Kidney (tissue), 14 donors: ENCODE results near the gene EREG. TPM values are rescaled to one million over a fixed set of nuclear protein-coding genes. Genes with fewer than 3 reads are reported as not detected.
A peak's percentile ranks its signal among the peaks of the same experiment; 100 is the strongest.

Experiments used
- DNase-seq, 5 donors: peaks; one replicate each; pipeline ENCODE4 v3.0.0-alpha.2; 2013 to 2020
- FAIRE-seq: peaks from 2 replicates; lab custom pipeline; 2012; peaks lifted over from hg19 to GRCh38; lab: Jason Lieb, UNC
- H3K27ac ChIP-seq, 2 donors: one replicate each; pipeline ENCODE4 v1.7.0; 2013; ENCODE audit warnings: low read depth in 2 of 2, low read length in 2 of 2, inconsistent platforms in 1 of 2
- H3K27me3 ChIP-seq: one replicate; pipeline ENCODE4 v1.7.1; 2013; ENCODE audit warnings: low read length, inconsistent platforms; ENCODE audit not compliant: control insufficient read depth, insufficient read depth
- H3K36me3 ChIP-seq, 3 donors: one replicate each; pipeline versions ENCODE4 v1.7.0 to v1.7.1; 2013; ENCODE audit warnings: low read length in 3 of 3, control low read depth in 1 of 3, inconsistent platforms in 1 of 3; ENCODE audit not compliant: insufficient read depth in 3 of 3, control insufficient read depth in 2 of 3
- H3K4me1 ChIP-seq, 3 donors: one replicate each; pipeline versions ENCODE4 v1.7.0 to v1.7.1; 2013; ENCODE audit warnings: low read length in 3 of 3, inconsistent platforms in 1 of 3, low read depth in 1 of 3; ENCODE audit not compliant: control insufficient read depth in 2 of 3, insufficient read depth in 2 of 3
- H3K4me3 ChIP-seq, 3 donors: one replicate each; pipeline versions ENCODE4 v1.7.0 to v1.8.1; 2013; ENCODE audit warnings: low read length in 3 of 3, control low read depth in 1 of 3, inconsistent platforms in 1 of 3
- H3K9ac ChIP-seq, 3 donors: one replicate each; pipeline versions ENCODE4 v1.7.0 to v1.7.1; 2013; ENCODE audit warnings: low read length in 3 of 3, control low read depth in 1 of 3, inconsistent platforms in 1 of 3
- H3K9me3 ChIP-seq, 3 donors: one replicate each; pipeline versions ENCODE4 v1.7.0 to v1.7.1; 2013; ENCODE audit warnings: low read length in 3 of 3, control low read depth in 1 of 3, inconsistent platforms in 1 of 3; ENCODE audit not compliant: control insufficient read depth in 2 of 3, insufficient read depth in 1 of 3
- intact Hi-C: fragments of 100-400 bp; cut with DNase I; formaldehyde crosslinking; loops from one replicate; pipeline ENCODE4 v1.11.1; 2022
- polyA plus RNA-seq: library from polyadenylated mRNA; stranded (reverse); fragments of 350-450 nt; fragmentation: Illumina TruSeq; extraction: RNeasy Lipid Tissue Mini Kit (QIAGEN cat#74804); gene quantifications from one replicate; pipeline ENCODE4 v1.2.3, GENCODE V29; 2014; ENCODE audit warnings: low read depth, low replicate concordance; ENCODE audit not compliant: insufficient read depth
- total RNA-seq: library from RNA; stranded (reverse); fragmentation: NEBNext Ultra II Directional; extraction: Animal tissue kit (Norgen Biotek cat#: 25700); gene quantifications from one replicate; pipeline ENCODE4 v1.2.1, GENCODE V29; 2021
- TF ChIP-seq, protein P1 (sequence below): IDR thresholded peaks from 3 replicates; pipeline ENCODE4 v1.5.1; 2012; ENCODE audit warnings: mild to moderate bottlenecking, moderate library complexity, borderline replicate concordance; ENCODE audit not compliant: insufficient read depth; ENCODE audit errors: extremely low read depth
- donor health status: control.
- donor health status: control.
- donor health status: control.
- donor health status: control.
- donor health status: control.
- donor health status: DM: yes; HTN: yes; CAD: no.
- donor health status: Normal renal cell carcinoma (clear cell type).

Gene EREG
- total and polyA plus RNA-seq, 2 donors from 2014 or later = 0.44 TPM; not detected in 1

DNA sequence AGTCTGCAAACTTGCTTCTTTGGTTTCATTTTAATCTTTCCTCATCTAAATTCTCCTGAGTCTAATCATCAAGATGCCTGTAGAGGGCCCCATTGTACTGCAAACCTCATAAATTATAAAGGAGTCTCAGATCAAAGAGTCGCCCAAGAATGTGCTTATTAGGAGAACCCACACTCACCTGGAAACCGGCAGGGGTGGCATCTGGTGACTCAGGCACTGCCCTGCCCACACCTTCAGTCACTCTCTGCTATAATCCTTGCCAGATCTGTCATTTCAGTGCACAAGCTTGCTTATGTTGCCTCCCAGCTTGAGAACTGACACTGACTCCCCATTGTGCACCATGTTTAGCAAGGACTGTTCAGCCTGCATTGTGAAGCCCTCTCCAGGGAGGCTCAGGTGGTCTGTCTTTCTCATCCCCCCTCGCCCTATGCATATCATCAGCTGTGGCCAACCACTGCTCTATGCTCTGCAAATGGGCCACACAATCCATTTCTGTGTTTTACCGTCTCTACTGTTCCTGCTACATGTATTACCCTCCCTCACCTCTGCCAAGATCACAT, 44.3 kb upstream of the EREG start:
- intact Hi-C loops = no loop called here

DNA sequence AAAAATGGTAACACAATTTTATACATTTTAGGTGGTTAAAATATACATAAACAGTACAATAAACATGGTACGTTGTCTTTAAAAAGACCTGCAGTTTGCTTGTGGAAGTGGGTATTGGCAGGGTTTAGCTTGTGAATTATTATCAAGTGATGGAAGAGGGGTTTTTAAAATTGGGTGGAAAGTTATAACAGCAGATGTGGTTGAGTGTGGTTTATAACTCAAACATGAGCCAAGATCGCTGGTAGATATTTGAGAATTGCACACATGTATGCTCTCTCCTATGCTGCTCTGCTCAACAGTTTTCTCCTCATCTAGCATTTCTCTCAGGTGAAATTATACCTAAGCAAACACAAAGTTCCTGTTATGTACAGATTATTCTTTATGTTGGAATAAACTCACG, 42.6 kb upstream of the EREG start:
- H3K27me3 ChIP-seq = no peaks in the 10 kb centered on the region
- TF ChIP-seq, protein P1, sequence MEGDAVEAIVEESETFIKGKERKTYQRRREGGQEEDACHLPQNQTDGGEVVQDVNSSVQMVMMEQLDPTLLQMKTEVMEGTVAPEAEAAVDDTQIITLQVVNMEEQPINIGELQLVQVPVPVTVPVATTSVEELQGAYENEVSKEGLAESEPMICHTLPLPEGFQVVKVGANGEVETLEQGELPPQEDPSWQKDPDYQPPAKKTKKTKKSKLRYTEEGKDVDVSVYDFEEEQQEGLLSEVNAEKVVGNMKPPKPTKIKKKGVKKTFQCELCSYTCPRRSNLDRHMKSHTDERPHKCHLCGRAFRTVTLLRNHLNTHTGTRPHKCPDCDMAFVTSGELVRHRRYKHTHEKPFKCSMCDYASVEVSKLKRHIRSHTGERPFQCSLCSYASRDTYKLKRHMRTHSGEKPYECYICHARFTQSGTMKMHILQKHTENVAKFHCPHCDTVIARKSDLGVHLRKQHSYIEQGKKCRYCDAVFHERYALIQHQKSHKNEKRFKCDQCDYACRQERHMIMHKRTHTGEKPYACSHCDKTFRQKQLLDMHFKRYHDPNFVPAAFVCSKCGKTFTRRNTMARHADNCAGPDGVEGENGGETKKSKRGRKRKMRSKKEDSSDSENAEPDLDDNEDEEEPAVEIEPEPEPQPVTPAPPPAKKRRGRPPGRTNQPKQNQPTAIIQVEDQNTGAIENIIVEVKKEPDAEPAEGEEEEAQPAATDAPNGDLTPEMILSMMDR = no peak
- no peaks in the 10 kb centered on the region for H3K4me1 ChIP-seq
- H3K9ac ChIP-seq = no peak overlapping the region
- DNase-seq (no peak), FAIRE-seq (no peak)
- no peak overlapping the region for H3K4me3 ChIP-seq
- no peak overlapping the region for H3K27ac ChIP-seq
- intact Hi-C loops = no loop called here
- H3K9me3 ChIP-seq = no peaks in the 10 kb centered on the region
- no peaks in the 10 kb centered on the region for H3K36me3 ChIP-seq

More for the DNA sequence above, 44.3 kb upstream of the EREG start:
- Histone ChIP-seq H3K36me3 (no peaks in the 10 kb centered on the region), H3K9me3 (no peaks in the 10 kb centered on the region), H3K4me3 (no peak overlapping the region), H3K27me3 (no peaks in the 10 kb centered on the region), H3K27ac (no peak overlapping the region), H3K4me1 (no peaks in the 10 kb centered on the region), H3K9ac (no peak overlapping the region)
- TF ChIP-seq, protein P1 = no peak
- FAIRE-seq = no peak
- peak in 4 of 5 donors; percentile 44 to 85 (median 64) for DNase-seq

DNA sequence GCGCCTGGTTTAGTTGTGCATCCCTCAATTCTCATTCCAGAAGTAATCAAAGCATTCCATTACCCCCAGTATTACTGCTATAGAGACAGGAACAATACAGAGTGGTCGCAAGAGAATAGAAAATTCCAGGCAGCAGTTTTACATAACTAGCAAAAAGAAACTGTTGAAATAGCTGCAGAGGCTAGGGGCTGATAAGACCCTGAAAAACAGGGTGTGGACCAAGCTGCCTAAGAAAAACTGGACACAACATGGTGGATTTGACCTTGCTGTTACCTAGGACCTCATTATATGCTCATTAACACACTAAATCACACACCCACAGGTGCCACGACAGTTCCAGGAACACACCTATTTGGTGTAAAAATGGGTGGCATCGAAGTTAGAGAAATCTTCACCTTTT, 41.3 kb upstream of the EREG start:
- TF ChIP-seq, protein P1 = no peak
- H3K4me1 ChIP-seq = no peaks in the 10 kb centered on the region
- H3K27me3 ChIP-seq = no peaks in the 10 kb centered on the region
- DNase-seq (no peak), FAIRE-seq (no peak)
- no peaks in the 10 kb centered on the region for H3K36me3 ChIP-seq
- no peaks in the 10 kb centered on the region for H3K9me3 ChIP-seq
- H3K9ac ChIP-seq = no peak overlapping the region
- intact Hi-C loops = no loop called here
- no peak overlapping the region for H3K27ac ChIP-seq
- H3K4me3 ChIP-seq = no peak overlapping the region

DNA sequence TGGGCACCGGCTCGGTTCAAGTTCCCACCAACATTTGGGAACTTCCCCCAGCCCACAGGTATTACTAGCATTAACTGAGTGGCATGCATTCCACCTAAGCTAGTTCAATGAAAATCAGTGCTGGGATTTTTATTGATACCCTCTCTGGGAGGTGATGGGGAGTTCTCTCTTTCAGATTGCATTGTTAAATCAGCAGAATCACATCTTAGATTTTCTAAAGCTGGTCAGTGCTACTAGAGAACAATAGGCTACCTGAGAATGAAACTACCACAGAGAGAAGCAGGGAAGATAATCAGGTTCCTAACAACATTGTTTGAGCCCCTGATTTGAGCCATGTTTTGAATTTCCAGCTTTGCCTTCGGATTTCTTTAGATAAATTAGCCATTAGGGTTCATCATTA, 40.7 kb upstream of the EREG start:
- H3K9ac ChIP-seq = no peak overlapping the region
- intact Hi-C loops = no loop called here
- H3K27me3 ChIP-seq = no peaks in the 10 kb centered on the region
- H3K4me1 ChIP-seq = no peaks in the 10 kb centered on the region
- H3K36me3 ChIP-seq = no peaks in the 10 kb centered on the region
- no peak overlapping the region for H3K4me3 ChIP-seq
- H3K9me3 ChIP-seq = no peaks in the 10 kb centered on the region
- no peak for FAIRE-seq
- H3K27ac ChIP-seq = no peak overlapping the region
- TF ChIP-seq, protein P1 = no peak
- DNase-seq = no peak
